ENCODE data around the gene MPG. TPM values are rescaled to one million over a fixed set of nuclear protein-coding genes. Genes with fewer than 3 reads are reported as not detected.

Gene MPG
- total RNA-seq, 1 donor from 2014 or later, result 91.1 TPM

- Histone ChIP-seq H3K36me3 (ENCODE audit: control insufficient read depth, insufficient read depth, low read length) (peaks cover 12% of the 10 kb centered on the region), H3K4me3 (ENCODE audit: low read depth, low read length) (no peak overlapping the region), H3K27me3 (ENCODE audit: control insufficient read depth, insufficient read depth, low read length) (no peaks in the 10 kb centered on the region)
- FAIRE-seq (no peak), DNase-seq (ENCODE audit: low read depth) (peak; percentile 55)
- TF ChIP-seq CTCF (IDR thresholded peaks at IDR 0.05; ENCODE audit: insufficient read depth, low read length, severe bottlenecking), result peak; percentile 85
Measured at GRCh38 chr16:106623-107324, 28.7 kb downstream of the MPG start.

GRCh38 chr16:112153-112840 is 34.3 kb downstream of the MPG start:
- FAIRE-seq (no peak), DNase-seq (ENCODE audit: low read depth) (no peak)
- H3K36me3 ChIP-seq (ENCODE audit: control insufficient read depth, insufficient read depth, low read length), result peaks cover 18% of the 10 kb centered on the region
- H3K27me3 ChIP-seq (ENCODE audit: control insufficient read depth, insufficient read depth, low read length), result no peaks in the 10 kb centered on the region
- no peak overlapping the region for H3K4me3 ChIP-seq (ENCODE audit: low read depth, low read length)
- no peak for TF ChIP-seq CTCF (IDR thresholded peaks at IDR 0.05; ENCODE audit: insufficient read depth, low read length, severe bottlenecking)

GRCh38 chr16:114327-114726 is 36.3 kb downstream of the MPG start:
- no peak for FAIRE-seq
- no peak for TF ChIP-seq CTCF (IDR thresholded peaks at IDR 0.05; ENCODE audit: insufficient read depth, low read length, severe bottlenecking)
- peaks cover 15% of the 10 kb centered on the region for H3K36me3 ChIP-seq (ENCODE audit: control insufficient read depth, insufficient read depth, low read length)
- H3K4me3 ChIP-seq (ENCODE audit: low read depth, low read length), result no peak overlapping the region
- DNase-seq (ENCODE audit: low read depth), result no peak
- no peaks in the 10 kb centered on the region for H3K27me3 ChIP-seq (ENCODE audit: control insufficient read depth, insufficient read depth, low read length)

- no peak for FAIRE-seq
Measured at GRCh38 chr16:116015-116414, 38.0 kb downstream of the MPG start.

More at GRCh38 chr16:116015-116414, 38.0 kb downstream of the MPG start:
- H3K4me3 ChIP-seq (ENCODE audit: low read depth, low read length), result no peak overlapping the region
- no peak for TF ChIP-seq CTCF (IDR thresholded peaks at IDR 0.05; ENCODE audit: insufficient read depth, low read length, severe bottlenecking)
- no peaks in the 10 kb centered on the region for H3K27me3 ChIP-seq (ENCODE audit: control insufficient read depth, insufficient read depth, low read length)
- H3K36me3 ChIP-seq (ENCODE audit: control insufficient read depth, insufficient read depth, low read length), result peaks cover 15% of the 10 kb centered on the region
- no peak for DNase-seq (ENCODE audit: low read depth)

Data from bronchial epithelial cell (primary cell).